ENCODE measurements around the gene IKZF1. TPM values are rescaled to one million over a fixed set of nuclear protein-coding genes. Genes with fewer than 3 reads are reported as not detected.
A peak's percentile ranks its signal among the peaks of the same experiment; 100 is the strongest.

The IKZF1 gene
- total and polyA plus RNA-seq, 2 of the 13 experiments (the other 11 are each of a cell fraction or from before 2014, with no cell fraction given), result not detected

DNA sequence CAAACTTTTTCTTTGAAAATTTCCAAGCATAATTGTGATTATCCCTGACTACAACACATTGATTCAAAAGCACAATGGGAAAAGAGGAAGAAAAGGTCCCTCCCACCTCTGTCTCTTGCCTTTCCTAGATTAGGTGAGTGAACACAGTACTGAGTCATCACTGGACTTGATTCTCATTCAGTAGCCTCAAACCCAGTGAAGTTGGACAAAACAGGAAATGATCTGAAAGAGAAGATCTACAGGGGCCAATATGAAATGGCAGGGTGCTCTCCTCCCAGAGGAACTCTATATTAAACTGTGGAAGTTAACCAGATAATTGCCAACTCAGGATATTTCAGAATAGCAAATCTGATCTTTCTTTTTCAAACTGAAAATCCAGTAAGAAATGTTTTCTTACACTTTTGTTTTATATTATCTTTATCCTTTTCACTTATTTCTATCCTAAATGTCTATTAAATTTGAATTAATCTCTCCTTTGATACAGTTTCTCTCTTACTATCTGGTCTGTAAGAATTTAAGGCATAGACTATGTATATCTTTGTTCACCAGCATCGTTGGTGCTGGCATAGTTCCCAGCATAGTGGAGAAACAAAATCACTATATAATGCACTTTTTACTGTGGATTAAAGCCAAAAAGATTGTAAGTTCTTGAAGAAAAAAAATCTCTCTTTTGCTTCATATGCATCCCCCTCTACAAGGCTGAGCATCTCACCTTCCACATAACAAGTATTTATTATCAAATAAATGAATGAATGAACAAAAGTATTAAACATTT lies 41.4 kb upstream of the IKZF1 start (continued):
- TF ChIP-seq, protein P1, sequence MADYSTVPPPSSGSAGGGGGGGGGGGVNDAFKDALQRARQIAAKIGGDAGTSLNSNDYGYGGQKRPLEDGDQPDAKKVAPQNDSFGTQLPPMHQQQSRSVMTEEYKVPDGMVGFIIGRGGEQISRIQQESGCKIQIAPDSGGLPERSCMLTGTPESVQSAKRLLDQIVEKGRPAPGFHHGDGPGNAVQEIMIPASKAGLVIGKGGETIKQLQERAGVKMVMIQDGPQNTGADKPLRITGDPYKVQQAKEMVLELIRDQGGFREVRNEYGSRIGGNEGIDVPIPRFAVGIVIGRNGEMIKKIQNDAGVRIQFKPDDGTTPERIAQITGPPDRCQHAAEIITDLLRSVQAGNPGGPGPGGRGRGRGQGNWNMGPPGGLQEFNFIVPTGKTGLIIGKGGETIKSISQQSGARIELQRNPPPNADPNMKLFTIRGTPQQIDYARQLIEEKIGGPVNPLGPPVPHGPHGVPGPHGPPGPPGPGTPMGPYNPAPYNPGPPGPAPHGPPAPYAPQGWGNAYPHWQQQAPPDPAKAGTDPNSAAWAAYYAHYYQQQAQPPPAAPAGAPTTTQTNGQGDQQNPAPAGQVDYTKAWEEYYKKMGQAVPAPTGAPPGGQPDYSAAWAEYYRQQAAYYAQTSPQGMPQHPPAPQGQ (CRISPR knock-in tag; IDR thresholded peaks at IDR 0.05; ENCODE audit: borderline replicate concordance), result no peak
- TF ChIP-seq ZNF460 (CRISPR knock-in tag; IDR thresholded peaks at IDR 0.05; ENCODE audit: borderline replicate concordance), result no peak
- TF ChIP-seq MAFK (conservative IDR thresholded peaks at IDR 0.05 in 1 of 2, IDR thresholded peaks at IDR 0.05 in 1 of 2; ENCODE audit: low read length in 2 of 2), result peak; percentile 41 to 55
- TF ChIP-seq RAD21 (CRISPR knock-in tag; IDR thresholded peaks at IDR 0.05), result no peak
- no peak for TF ChIP-seq HMGXB4 (CRISPR knock-in tag; IDR thresholded peaks at IDR 0.05; ENCODE audit: borderline replicate concordance in 1 of 2, low read depth in 1 of 2)
- TF ChIP-seq ZC3H13 (CRISPR knock-in tag; IDR thresholded peaks at IDR 0.05), result no peak
- TF ChIP-seq PHF21A (CRISPR knock-in tag; IDR thresholded peaks at IDR 0.05), result no peak
- no peak for TF ChIP-seq MXD4 (CRISPR knock-in tag; IDR thresholded peaks at IDR 0.05)
- no peak for TF ChIP-seq ZNF589 (CRISPR knock-in tag; conservative IDR thresholded peaks at IDR 0.05)
